Kidney (tissue), 14 donors: ENCODE measurements around the gene CELF1. TPM values are rescaled to one million over a fixed set of nuclear protein-coding genes. Genes with fewer than 3 reads are reported as not detected.

ENCODE experiments used
- DNase-seq, 5 donors: peaks; one replicate each; pipeline ENCODE4 v3.0.0-alpha.2; 2013 to 2020
- FAIRE-seq: peaks from 2 replicates; lab custom pipeline; 2012; peaks lifted over from hg19 to GRCh38; lab: Jason Lieb, UNC
- H3K27ac ChIP-seq, 2 donors: one replicate each; pipeline ENCODE4 v1.7.0; 2013; ENCODE audit warnings: low read depth in 2 of 2, low read length in 2 of 2, inconsistent platforms in 1 of 2
- H3K27me3 ChIP-seq: one replicate; pipeline ENCODE4 v1.7.1; 2013; ENCODE audit warnings: low read length, inconsistent platforms; ENCODE audit not compliant: control insufficient read depth, insufficient read depth
- H3K36me3 ChIP-seq, 3 donors: one replicate each; pipeline versions ENCODE4 v1.7.0 to v1.7.1; 2013; ENCODE audit warnings: low read length in 3 of 3, control low read depth in 1 of 3, inconsistent platforms in 1 of 3; ENCODE audit not compliant: insufficient read depth in 3 of 3, control insufficient read depth in 2 of 3
- H3K4me1 ChIP-seq, 3 donors: one replicate each; pipeline versions ENCODE4 v1.7.0 to v1.7.1; 2013; ENCODE audit warnings: low read length in 3 of 3, inconsistent platforms in 1 of 3, low read depth in 1 of 3; ENCODE audit not compliant: control insufficient read depth in 2 of 3, insufficient read depth in 2 of 3
- H3K4me3 ChIP-seq, 3 donors: one replicate each; pipeline versions ENCODE4 v1.7.0 to v1.8.1; 2013; ENCODE audit warnings: low read length in 3 of 3, control low read depth in 1 of 3, inconsistent platforms in 1 of 3
- H3K9ac ChIP-seq, 3 donors: one replicate each; pipeline versions ENCODE4 v1.7.0 to v1.7.1; 2013; ENCODE audit warnings: low read length in 3 of 3, control low read depth in 1 of 3, inconsistent platforms in 1 of 3
- H3K9me3 ChIP-seq, 3 donors: one replicate each; pipeline versions ENCODE4 v1.7.0 to v1.7.1; 2013; ENCODE audit warnings: low read length in 3 of 3, control low read depth in 1 of 3, inconsistent platforms in 1 of 3; ENCODE audit not compliant: control insufficient read depth in 2 of 3, insufficient read depth in 1 of 3
- intact Hi-C: fragments of 100-400 bp; cut with DNase I; formaldehyde crosslinking; loops from one replicate; pipeline ENCODE4 v1.11.1; 2022
- polyA plus RNA-seq: library from polyadenylated mRNA; stranded (reverse); fragments of 350-450 nt; fragmentation: Illumina TruSeq; extraction: RNeasy Lipid Tissue Mini Kit (QIAGEN cat#74804); gene quantifications from one replicate; pipeline ENCODE4 v1.2.3, GENCODE V29; 2014; ENCODE audit warnings: low read depth, low replicate concordance; ENCODE audit not compliant: insufficient read depth
- total RNA-seq: library from RNA; stranded (reverse); fragmentation: NEBNext Ultra II Directional; extraction: Animal tissue kit (Norgen Biotek cat#: 25700); gene quantifications from one replicate; pipeline ENCODE4 v1.2.1, GENCODE V29; 2021
- TF ChIP-seq, protein P1 (sequence below): IDR thresholded peaks from 3 replicates; pipeline ENCODE4 v1.5.1; 2012; ENCODE audit warnings: mild to moderate bottlenecking, moderate library complexity, borderline replicate concordance; ENCODE audit not compliant: insufficient read depth; ENCODE audit errors: extremely low read depth
- donor health status: control.
- donor health status: control.
- donor health status: control.
- donor health status: control.
- donor health status: control.
- donor health status: DM: yes; HTN: yes; CAD: no.
- donor health status: Normal renal cell carcinoma (clear cell type).

The CELF1 gene
- total and polyA plus RNA-seq, 2 donors from 2014 or later, result 30.8 to 115 TPM

DNA sequence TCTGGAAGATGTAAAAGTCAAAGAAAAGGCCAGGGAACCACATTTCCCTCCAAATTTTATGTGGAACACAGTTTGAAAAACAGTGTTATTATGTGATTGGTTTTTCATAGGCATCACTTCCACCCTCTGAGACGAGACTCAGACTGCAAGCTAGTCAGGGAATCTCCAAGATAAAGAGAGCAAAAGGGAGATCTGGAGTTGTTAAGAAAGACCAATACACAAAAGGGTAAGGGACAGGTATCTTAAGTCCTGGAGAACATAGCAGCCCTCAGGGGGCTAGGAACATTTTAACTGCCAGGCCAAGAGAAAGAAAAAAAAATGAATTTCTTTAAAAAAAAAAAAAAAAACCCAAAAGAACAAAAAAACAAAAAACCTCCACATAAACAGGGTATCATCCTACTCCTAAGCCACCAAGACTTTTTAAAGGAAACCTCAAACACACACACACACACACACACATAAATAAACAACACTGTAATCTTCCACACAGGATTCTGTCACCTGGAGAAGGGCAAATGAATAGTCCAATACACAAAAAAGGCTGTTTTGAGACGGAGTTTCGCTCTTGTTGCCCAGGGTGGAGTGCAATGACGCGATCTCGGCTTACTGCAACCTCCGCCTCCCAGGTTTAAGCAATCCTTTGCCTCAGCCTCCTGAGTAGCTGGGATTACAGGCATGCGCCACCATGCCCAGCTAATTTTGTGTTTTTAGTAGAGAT, 44.5 kb downstream of the CELF1 start:
- Histone ChIP-seq H3K9ac (no peak overlapping the region), H3K27ac (no peak overlapping the region), H3K4me1 (peaks cover 0 to 21% (median 19%) of the 10 kb centered on the region in 3 donors), H3K27me3 (no peaks in the 10 kb centered on the region), H3K4me3 (no peak overlapping the region), H3K36me3 (no peaks in the 10 kb centered on the region), H3K9me3 (no peaks in the 10 kb centered on the region)
- no peak for DNase-seq
- no peak for FAIRE-seq
- TF ChIP-seq, protein P1, sequence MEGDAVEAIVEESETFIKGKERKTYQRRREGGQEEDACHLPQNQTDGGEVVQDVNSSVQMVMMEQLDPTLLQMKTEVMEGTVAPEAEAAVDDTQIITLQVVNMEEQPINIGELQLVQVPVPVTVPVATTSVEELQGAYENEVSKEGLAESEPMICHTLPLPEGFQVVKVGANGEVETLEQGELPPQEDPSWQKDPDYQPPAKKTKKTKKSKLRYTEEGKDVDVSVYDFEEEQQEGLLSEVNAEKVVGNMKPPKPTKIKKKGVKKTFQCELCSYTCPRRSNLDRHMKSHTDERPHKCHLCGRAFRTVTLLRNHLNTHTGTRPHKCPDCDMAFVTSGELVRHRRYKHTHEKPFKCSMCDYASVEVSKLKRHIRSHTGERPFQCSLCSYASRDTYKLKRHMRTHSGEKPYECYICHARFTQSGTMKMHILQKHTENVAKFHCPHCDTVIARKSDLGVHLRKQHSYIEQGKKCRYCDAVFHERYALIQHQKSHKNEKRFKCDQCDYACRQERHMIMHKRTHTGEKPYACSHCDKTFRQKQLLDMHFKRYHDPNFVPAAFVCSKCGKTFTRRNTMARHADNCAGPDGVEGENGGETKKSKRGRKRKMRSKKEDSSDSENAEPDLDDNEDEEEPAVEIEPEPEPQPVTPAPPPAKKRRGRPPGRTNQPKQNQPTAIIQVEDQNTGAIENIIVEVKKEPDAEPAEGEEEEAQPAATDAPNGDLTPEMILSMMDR, result no peak
- intact Hi-C loops, result no loop called here

DNA sequence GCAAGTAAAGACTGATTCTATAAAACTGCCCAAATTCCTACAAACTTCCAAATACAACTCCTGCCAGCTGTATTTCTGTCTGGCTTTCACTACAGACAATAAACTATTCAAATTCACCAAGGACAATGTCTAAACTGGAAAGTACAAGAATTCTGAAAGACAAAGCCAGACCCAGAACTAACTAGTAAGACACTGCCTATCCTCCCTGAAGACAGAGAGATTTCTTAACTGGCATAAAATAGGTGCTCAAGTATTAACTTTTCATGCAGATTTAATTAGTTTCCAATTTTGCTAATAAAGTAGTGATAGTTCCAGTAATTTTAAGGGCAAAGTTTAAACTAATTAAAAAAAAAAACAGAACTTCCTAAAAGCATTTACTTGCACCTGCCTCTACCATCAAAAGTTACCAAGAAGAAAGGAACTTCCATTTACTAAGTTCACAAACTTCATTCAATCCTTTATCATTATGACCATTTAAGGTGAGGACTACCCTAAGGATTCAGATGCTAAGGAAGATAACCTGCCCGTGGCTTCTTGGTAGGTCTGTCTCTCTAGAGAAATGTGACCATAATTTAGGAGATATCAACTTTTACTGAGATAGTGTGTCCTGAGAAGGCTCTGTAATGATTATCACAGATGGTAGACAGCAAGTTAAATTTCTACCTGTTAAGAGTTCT, 45.2 kb downstream of the CELF1 start:
- no peak for FAIRE-seq
- no peak overlapping the region for H3K27ac ChIP-seq

DNA sequence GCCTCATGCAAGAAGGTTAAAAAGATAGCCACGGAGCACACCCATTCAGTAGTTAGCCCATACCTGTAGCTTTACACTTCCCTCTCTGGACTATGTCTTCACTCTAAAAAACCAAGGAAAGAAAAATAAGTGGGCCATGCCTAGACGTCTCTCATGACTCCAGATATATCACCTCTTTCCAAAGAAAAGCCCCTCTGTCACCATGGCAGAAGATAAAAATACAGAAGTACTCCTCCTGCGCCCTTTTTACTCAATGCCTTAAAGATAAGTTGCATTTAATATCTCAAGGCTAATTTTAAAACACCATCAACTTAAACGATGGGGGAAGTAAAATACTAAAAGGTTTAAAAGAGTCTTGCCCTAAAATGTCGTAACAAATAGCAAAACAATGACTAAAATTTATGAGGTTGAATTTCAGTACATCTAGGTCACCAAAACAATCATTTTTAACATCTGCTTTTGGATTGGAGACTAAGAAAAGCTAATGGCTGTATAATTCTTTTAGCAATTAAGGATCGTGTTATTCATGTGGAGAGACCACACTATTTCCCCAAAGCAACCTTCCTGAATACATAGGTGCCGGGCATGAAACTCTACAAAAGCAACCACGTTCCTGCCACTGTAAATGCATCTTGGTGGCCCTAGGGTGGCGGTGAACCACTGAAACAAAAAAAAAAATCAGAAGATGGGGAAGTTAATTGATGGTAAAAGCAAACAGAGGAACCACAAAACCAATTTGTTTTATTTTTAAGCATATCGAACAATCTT, 46.0 kb downstream of the CELF1 start:
- no peak overlapping the region for H3K9ac ChIP-seq
- intact Hi-C loops, result no loop called here
- no peaks in the 10 kb centered on the region for H3K36me3 ChIP-seq
- TF ChIP-seq, protein P1, result no peak
- no peak for FAIRE-seq
- no peaks in the 10 kb centered on the region for H3K9me3 ChIP-seq
- H3K27me3 ChIP-seq, result no peaks in the 10 kb centered on the region
- no peak for DNase-seq
- no peak overlapping the region for H3K27ac ChIP-seq
- peaks cover 0 to 21% (median 14%) of the 10 kb centered on the region in 3 donors for H3K4me1 ChIP-seq
- no peak overlapping the region for H3K4me3 ChIP-seq

More for the DNA sequence above, 45.2 kb downstream of the CELF1 start:
- no peak for DNase-seq
- Histone ChIP-seq H3K4me1 (peaks cover 0 to 21% (median 16%) of the 10 kb centered on the region in 3 donors), H3K9me3 (no peaks in the 10 kb centered on the region), H3K27me3 (no peaks in the 10 kb centered on the region), H3K9ac (no peak overlapping the region), H3K4me3 (no peak overlapping the region), H3K36me3 (no peaks in the 10 kb centered on the region)
- intact Hi-C loops, result no loop called here
- TF ChIP-seq, protein P1, result no peak
